Retinal pigment epithelial cell (primary cell): ENCODE measurements around the gene PSENEN.

ENCODE experiments used
- DNase-seq: peaks from one replicate; pipeline ENCODE4 v3.0.0-alpha.2; 2010; ENCODE audit warnings: low read depth
- H3K4me3 ChIP-seq: 2 replicates; pipeline ENCODE4 v1.5.1; 2011; ENCODE audit warnings: mild to moderate bottlenecking, low read length, control low read depth, moderate library complexity
- TF ChIP-seq, protein P1 (sequence below): conservative IDR thresholded peaks from 2 replicates; pipeline ENCODE4 v1.5.1; 2011; ENCODE audit warnings: low read depth, low read length, control low read depth, inconsistent platforms

The PSENEN gene

GRCh38 chr19:35725216-35725861, 20.1 kb upstream of the PSENEN start:
- no peak for DNase-seq
- TF ChIP-seq, protein P1, sequence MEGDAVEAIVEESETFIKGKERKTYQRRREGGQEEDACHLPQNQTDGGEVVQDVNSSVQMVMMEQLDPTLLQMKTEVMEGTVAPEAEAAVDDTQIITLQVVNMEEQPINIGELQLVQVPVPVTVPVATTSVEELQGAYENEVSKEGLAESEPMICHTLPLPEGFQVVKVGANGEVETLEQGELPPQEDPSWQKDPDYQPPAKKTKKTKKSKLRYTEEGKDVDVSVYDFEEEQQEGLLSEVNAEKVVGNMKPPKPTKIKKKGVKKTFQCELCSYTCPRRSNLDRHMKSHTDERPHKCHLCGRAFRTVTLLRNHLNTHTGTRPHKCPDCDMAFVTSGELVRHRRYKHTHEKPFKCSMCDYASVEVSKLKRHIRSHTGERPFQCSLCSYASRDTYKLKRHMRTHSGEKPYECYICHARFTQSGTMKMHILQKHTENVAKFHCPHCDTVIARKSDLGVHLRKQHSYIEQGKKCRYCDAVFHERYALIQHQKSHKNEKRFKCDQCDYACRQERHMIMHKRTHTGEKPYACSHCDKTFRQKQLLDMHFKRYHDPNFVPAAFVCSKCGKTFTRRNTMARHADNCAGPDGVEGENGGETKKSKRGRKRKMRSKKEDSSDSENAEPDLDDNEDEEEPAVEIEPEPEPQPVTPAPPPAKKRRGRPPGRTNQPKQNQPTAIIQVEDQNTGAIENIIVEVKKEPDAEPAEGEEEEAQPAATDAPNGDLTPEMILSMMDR, result no peak
- H3K4me3 ChIP-seq, result no peak overlapping the region

DNA sequence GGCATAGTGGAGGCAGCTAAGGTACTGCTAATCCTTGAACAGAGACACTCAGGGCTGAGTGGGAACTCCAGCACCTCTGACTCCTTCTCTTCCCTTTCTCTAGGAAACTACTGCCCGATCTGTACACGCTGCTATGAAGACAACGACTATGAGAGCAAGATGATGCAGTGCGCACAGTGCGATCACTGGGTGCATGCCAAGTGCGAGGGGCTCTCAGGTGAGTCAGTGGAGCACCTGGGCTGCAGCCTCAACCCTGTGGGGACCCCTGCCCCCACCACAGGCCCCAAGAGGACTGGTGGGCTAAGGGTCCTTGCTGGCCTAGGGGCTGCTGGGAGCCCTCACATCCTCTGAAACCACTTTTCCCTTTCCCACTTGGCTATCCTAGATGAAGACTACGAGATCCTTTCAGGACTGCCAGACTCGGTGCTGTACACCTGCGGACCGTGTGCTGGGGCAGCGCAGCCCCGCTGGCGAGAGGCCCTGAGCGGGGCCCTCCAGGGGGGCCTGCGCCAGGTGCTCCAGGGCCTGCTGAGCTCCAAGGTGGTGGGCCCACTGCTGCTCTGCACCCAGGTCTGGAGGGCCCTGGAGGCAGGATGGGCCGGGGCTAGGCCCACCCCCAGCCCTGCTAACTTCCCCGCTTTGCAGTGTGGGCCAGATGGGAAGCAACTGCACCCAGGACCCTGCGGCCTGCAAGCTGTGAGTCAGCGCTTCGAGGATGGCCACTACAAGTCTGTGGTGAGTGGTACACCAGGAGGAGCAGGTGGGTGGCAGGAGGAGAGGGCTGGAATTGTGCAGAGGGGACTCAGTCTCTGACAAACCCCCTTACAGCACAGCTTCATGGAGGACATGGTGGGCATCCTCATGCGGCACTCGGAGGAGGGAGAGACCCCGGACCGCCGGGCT, 18.1 kb upstream of the PSENEN start:
- TF ChIP-seq, protein P1, result no peak
- DNase-seq, result no peak
- no peak overlapping the region for H3K4me3 ChIP-seq

DNA sequence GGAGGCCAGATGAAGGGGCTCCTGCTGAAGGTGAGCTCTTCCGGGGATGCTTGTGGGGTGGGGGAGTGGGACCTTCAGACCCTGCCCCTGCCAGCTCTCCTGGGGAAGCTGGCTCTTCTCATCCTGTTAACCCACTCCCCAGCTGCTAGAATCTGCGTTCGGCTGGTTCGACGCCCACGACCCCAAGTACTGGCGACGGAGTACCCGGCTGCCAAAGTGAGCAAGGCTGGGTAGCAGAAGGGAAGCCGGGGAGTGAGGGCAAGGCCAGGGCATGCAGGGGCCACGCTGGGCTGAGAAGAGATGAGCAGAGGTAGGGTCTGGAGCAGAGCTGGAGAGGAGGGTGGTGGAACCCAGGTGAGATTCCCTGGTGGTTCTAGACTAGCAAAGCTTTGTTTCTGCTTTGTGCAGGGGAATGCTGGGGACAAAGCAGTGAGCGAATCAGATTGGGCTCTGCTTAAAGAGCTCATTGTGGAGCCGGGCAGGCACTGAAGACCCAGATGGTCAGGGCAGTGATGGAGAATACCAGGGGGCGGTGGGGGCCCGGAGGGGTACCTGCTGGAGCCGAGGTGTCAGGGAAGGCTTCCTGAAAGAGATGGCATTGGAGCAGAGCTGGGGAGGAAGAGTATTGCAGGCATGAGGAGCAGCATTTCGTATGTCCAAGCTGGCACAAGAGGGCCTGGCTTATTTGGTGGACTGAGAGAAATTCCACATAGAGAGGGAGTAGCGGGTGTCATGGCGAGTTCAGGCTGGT, 17.3 kb upstream of the PSENEN start:
- no peak overlapping the region for H3K4me3 ChIP-seq
- TF ChIP-seq, protein P1, result no peak
- no peak for DNase-seq

DNA sequence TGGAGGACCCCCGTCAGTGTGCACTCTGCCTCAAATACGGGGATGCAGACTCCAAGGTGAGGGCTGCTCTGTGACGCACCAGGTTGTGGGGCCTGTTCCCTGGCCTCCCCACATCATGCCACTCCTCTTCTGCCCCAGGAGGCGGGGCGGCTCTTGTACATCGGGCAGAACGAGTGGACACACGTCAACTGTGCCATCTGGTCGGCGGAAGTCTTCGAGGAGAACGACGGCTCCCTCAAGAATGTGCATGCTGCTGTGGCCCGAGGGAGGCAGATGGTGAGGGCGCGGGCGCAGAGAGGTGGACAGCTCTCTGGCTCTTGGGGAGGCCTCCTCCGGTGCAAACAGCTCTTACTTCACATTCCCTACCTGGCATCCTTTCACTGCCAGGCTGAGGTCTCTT, 16.4 kb upstream of the PSENEN start:
- TF ChIP-seq, protein P1, result no peak
- DNase-seq, result no peak
- H3K4me3 ChIP-seq, result no peak overlapping the region

DNA sequence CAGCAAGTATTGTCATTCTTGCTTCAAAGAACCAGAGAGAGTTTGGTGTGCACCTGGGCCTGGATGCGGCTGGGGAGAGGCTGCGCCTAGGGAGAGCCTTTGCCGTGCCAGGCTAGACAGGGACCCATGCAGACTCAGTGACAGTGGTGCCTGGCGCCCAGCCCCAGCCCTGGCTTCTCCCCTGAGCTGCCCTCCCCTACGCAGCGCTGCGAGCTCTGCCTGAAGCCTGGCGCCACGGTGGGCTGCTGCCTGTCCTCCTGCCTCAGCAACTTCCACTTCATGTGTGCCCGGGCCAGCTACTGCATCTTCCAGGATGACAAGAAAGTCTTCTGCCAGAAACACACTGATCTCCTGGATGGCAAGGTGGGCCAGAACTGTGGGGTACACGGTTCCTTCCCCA, 15.7 kb upstream of the PSENEN start:
- H3K4me3 ChIP-seq, result no peak overlapping the region
- no peak for DNase-seq
- TF ChIP-seq, protein P1, result no peak

GRCh38 chr19:35730326-35730725, 15.1 kb upstream of the PSENEN start:
- H3K4me3 ChIP-seq, result no peak overlapping the region

More at GRCh38 chr19:35730326-35730725, 15.1 kb upstream of the PSENEN start:
- TF ChIP-seq, protein P1, result no peak
- DNase-seq, result no peak
